Lower lobe of right lung (tissue), 2 donors: ENCODE results near the gene BLMH. TPM values are rescaled to one million over a fixed set of nuclear protein-coding genes. Genes with fewer than 3 reads are reported as not detected.
A peak's percentile ranks its signal among the peaks of the same experiment; 100 is the strongest.

Source experiments
- ATAC-seq, 2 donors: fragments of 200-7000 bp; cut with Tn5 transposase; one replicate each; pipeline ENCODE4 v1.9.1; 2020 to 2022; ENCODE audit warnings: mild to moderate bottlenecking in 2 of 2, moderate library complexity in 2 of 2
- DNase-seq: peaks from one replicate; pipeline ENCODE4 v3.0.0-alpha.2; 2020
- H3K27ac ChIP-seq: fragments of 200-600 bp; one replicate; pipeline ENCODE4 v1.8.0; 2022
- H3K27me3 ChIP-seq: fragments of 200-600 bp; one replicate; pipeline ENCODE4 v1.8.0; 2022; ENCODE audit warnings: low read depth
- H3K36me3 ChIP-seq: fragments of 200-600 bp; one replicate; pipeline ENCODE4 v1.8.0; 2022; ENCODE audit warnings: mild to moderate bottlenecking
- H3K4me1 ChIP-seq: fragments of 200-600 bp; one replicate; pipeline ENCODE4 v1.8.0; 2022
- H3K4me3 ChIP-seq: fragments of 200-600 bp; one replicate; pipeline ENCODE4 v1.8.0; 2022; ENCODE audit warnings: mild to moderate bottlenecking
- H3K9me3 ChIP-seq: fragments of 200-600 bp; one replicate; pipeline ENCODE4 v1.8.0; 2022
- CTCF ChIP-seq: fragments of 200-600 bp; IDR thresholded peaks from one replicate; pipeline ENCODE4 v1.8.0; 2022; ENCODE audit warnings: antibody characterized with exemption, mild to moderate bottlenecking
- intact Hi-C: fragments of 100-400 bp; cut with DNase I; formaldehyde crosslinking; loops from one replicate; pipeline ENCODE4 v1.11.0; 2022
- total RNA-seq: library from RNA; stranded (reverse); fragmentation: NEBNext Ultra II Directional; extraction: Animal tissue kit (Norgen Biotek cat#: 25700); gene quantifications from one replicate; pipeline ENCODE4 v1.2.1, GENCODE V29; 2021
- donor health status: DM: no; HTN: yes; CAD: no; lungs with severe emphysema.

BLMH gene
- total RNA-seq, 1 donor from 2014 or later: 27.4 TPM

- ATAC-seq: peak; percentile 59 to 79
- intact Hi-C loops: no loop called here
- Histone ChIP-seq H3K27ac (peak overlapping the region; percentile 39), H3K4me3 (no peak overlapping the region), H3K36me3 (peaks cover 58% of the 10 kb centered on the region), H3K4me1 (peaks cover 23% of the 10 kb centered on the region), H3K27me3 (no peaks in the 10 kb centered on the region), H3K9me3 (no peaks in the 10 kb centered on the region)
- TF ChIP-seq CTCF: no peak
- DNase-seq: no peak
These were observed 28.0 kb downstream of the BLMH start for GRCh38 chr17:30263552-30264333.

GRCh38 chr17:30256756-30257506, 34.8 kb downstream of the BLMH start:
- intact Hi-C loops: no loop called here

DNA sequence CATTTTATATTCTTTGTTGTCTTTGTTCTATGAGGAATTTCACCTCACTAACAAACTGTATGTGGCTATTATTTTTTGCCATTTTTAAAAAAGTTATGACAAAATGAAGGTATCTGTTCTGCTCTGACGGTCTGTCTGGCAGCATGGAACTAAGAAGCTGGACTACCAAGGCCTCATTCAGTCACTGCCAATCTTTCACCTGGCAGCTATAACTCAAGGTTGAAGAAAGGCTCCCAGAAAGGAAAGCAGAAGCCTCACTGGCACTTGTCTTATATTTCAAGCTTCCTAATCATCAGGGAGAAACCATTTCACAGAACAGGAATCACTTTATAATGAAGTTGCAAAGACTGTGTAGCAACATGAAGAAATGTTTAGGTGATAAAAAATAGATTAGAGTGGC, 37.6 kb downstream of the BLMH start:
- no peak for DNase-seq
- no peak overlapping the region for H3K4me3 ChIP-seq
- H3K36me3 ChIP-seq: peaks cover 39% of the 10 kb centered on the region
- H3K27me3 ChIP-seq: no peaks in the 10 kb centered on the region
- intact Hi-C loops: no loop called here
- H3K9me3 ChIP-seq: no peaks in the 10 kb centered on the region
- no peak for TF ChIP-seq CTCF
- ATAC-seq: no peak
- peaks cover 7% of the 10 kb centered on the region for H3K4me1 ChIP-seq
- no peak overlapping the region for H3K27ac ChIP-seq

More at GRCh38 chr17:30256756-30257506, 34.8 kb downstream of the BLMH start:
- DNase-seq: no peak
- no peak for TF ChIP-seq CTCF
- no peaks in the 10 kb centered on the region for H3K9me3 ChIP-seq
- H3K36me3 ChIP-seq: peaks cover 29% of the 10 kb centered on the region
- no peak for ATAC-seq
- H3K4me3 ChIP-seq: no peak overlapping the region
- H3K4me1 ChIP-seq: peaks cover 7% of the 10 kb centered on the region
- H3K27me3 ChIP-seq: no peaks in the 10 kb centered on the region
- no peak overlapping the region for H3K27ac ChIP-seq

DNA sequence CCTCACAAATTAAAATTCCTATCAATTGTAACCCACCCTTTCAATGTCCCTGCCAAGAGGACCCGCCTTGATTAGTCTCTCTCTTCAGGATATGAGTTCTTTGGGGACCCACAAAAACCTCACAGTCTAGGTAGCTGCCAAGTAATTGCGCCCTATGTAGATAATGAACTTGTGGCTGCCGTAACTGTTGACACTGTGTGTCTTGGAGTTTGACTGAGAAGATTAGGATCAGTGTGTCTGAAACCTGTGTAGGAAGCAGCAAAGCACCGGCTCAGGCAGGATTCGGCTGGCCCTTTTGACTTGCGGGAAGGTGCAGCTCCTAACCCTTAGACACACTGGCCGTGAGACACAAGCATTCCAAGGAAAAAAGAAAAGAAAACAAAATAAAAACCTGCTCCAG, 38.4 kb downstream of the BLMH start:
- Histone ChIP-seq H3K4me3 (no peak overlapping the region), H3K4me1 (peaks cover 7% of the 10 kb centered on the region), H3K27me3 (no peaks in the 10 kb centered on the region), H3K27ac (peak overlapping the region; percentile 38), H3K36me3 (peaks cover 40% of the 10 kb centered on the region), H3K9me3 (no peaks in the 10 kb centered on the region)
- no peak for DNase-seq
- TF ChIP-seq CTCF: no peak
- ATAC-seq: no peak
- intact Hi-C loops: no loop called here

- Histone ChIP-seq H3K4me1 (peaks cover 7% of the 10 kb centered on the region), H3K4me3 (no peak overlapping the region), H3K36me3 (peaks cover 38% of the 10 kb centered on the region), H3K27me3 (no peaks in the 10 kb centered on the region), H3K9me3 (no peaks in the 10 kb centered on the region), H3K27ac (peak overlapping the region; percentile 25)
- no peak for TF ChIP-seq CTCF
- no peak for ATAC-seq
- no peak for DNase-seq
- intact Hi-C loops: no loop called here
These were observed 39.8 kb downstream of the BLMH start for GRCh38 chr17:30251931-30252330.
